ENCODE measurements around the gene TOLLIP.

TOLLIP gene

GRCh38 chr11:1298695-1299492, 10.5 kb downstream of the TOLLIP start:
- Histone ChIP-seq H3K4me2 (ENCODE audit: low read length) (no peak overlapping the region), H3K79me2 (peaks cover 32% of the 10 kb centered on the region), H3K36me3 (ENCODE audit: control insufficient read depth, insufficient read depth, low read length) (no peaks in the 10 kb centered on the region), H3K9ac (no peak overlapping the region), H2AFZ (no peak overlapping the region), H3K27ac (no peak overlapping the region), H3K9me3 (ENCODE audit: control insufficient read depth, low read length) (no peaks in the 10 kb centered on the region), H3K4me3 (ENCODE audit: low read depth, low read length) (no peak overlapping the region), H3K4me1 (no peaks in the 10 kb centered on the region), H3K27me3 (ENCODE audit: control insufficient read depth, insufficient read depth, low read length) (no peaks in the 10 kb centered on the region)
- TF ChIP-seq CTCF (IDR thresholded peaks at IDR 0.05) = no peak

- Histone ChIP-seq H3K27me3 (ENCODE audit: control insufficient read depth, insufficient read depth, low read length) (no peaks in the 10 kb centered on the region), H3K79me2 (peaks cover 28% of the 10 kb centered on the region), H3K4me3 (ENCODE audit: low read depth, low read length) (no peak overlapping the region), H3K4me1 (no peaks in the 10 kb centered on the region), H3K27ac (no peak overlapping the region), H3K36me3 (ENCODE audit: control insufficient read depth, insufficient read depth, low read length) (no peaks in the 10 kb centered on the region), H3K4me2 (ENCODE audit: low read length) (no peak overlapping the region), H3K9me3 (ENCODE audit: control insufficient read depth, low read length) (no peaks in the 10 kb centered on the region), H3K9ac (no peak overlapping the region), H2AFZ (no peak overlapping the region)
- no peak for TF ChIP-seq CTCF (IDR thresholded peaks at IDR 0.05)
Observed at GRCh38 chr11:1297576-1298473, 11.6 kb downstream of the TOLLIP start.

GRCh38 chr11:1297011-1297575, 12.3 kb downstream of the TOLLIP start:
- H3K9ac ChIP-seq = no peak overlapping the region
- no peaks in the 10 kb centered on the region for H3K4me1 ChIP-seq
- H3K36me3 ChIP-seq (ENCODE audit: control insufficient read depth, insufficient read depth, low read length) = no peaks in the 10 kb centered on the region
- H3K9me3 ChIP-seq (ENCODE audit: control insufficient read depth, low read length) = no peaks in the 10 kb centered on the region
- no peak overlapping the region for H3K27ac ChIP-seq
- no peak overlapping the region for H2AFZ ChIP-seq
- no peak for TF ChIP-seq CTCF (IDR thresholded peaks at IDR 0.05)
- H3K4me3 ChIP-seq (ENCODE audit: low read depth, low read length) = no peak overlapping the region
- H3K79me2 ChIP-seq = peaks cover 32% of the 10 kb centered on the region
- no peaks in the 10 kb centered on the region for H3K27me3 ChIP-seq (ENCODE audit: control insufficient read depth, insufficient read depth, low read length)
- no peak overlapping the region for H3K4me2 ChIP-seq (ENCODE audit: low read length)

GRCh38 chr11:1296287-1296686, 13.1 kb downstream of the TOLLIP start:
- Histone ChIP-seq H3K9ac (no peak overlapping the region), H3K9me3 (ENCODE audit: control insufficient read depth, low read length) (no peaks in the 10 kb centered on the region), H3K36me3 (ENCODE audit: control insufficient read depth, insufficient read depth, low read length) (no peaks in the 10 kb centered on the region), H2AFZ (no peak overlapping the region), H3K27me3 (ENCODE audit: control insufficient read depth, insufficient read depth, low read length) (no peaks in the 10 kb centered on the region), H3K79me2 (peaks cover 36% of the 10 kb centered on the region), H3K4me1 (no peaks in the 10 kb centered on the region), H3K27ac (no peak overlapping the region), H3K4me2 (ENCODE audit: low read length) (no peak overlapping the region), H3K4me3 (ENCODE audit: low read depth, low read length) (no peak overlapping the region)
- TF ChIP-seq CTCF (IDR thresholded peaks at IDR 0.05) = no peak

Measured in parathyroid adenoma (tissue), 2 donors.